Karpas-422 (cell line): Measurements from ENCODE around the gene TMEM60. TPM values are rescaled to one million over a fixed set of nuclear protein-coding genes. Genes with fewer than 3 reads are reported as not detected.
"Not testable (repeated sequence)": the region's sequence is repeated elsewhere in the genome, so short reads cannot be mapped to it uniquely, and the experiment has no call there.

Experiments used
- DNase-seq: peaks from one replicate; pipeline ENCODE4 v3.0.0-alpha.2; 2015
- H2AFZ ChIP-seq: fragments of 200-600 bp; sonication (generic); 2 replicates; pipeline ENCODE4 v1.6.1; 2014; ENCODE audit warnings: antibody characterized with exemption, low read length, mixed read lengths
- H3K27ac ChIP-seq: fragments of 200-600 bp; sonication (generic); 2 replicates; pipeline ENCODE4 v1.5.1; 2014; ENCODE audit warnings: mild to moderate bottlenecking, low read length, moderate library complexity
- H3K27me3 ChIP-seq: fragments of 200-600 bp; sonication (generic); 2 replicates; pipeline ENCODE4 v1.6.1; 2014; ENCODE audit warnings: low read length, mixed read lengths
- H3K36me3 ChIP-seq: fragments of 200-600 bp; sonication (generic); 2 replicates; pipeline ENCODE4 v1.6.1; 2014; ENCODE audit warnings: low read length, mixed read lengths; ENCODE audit not compliant: insufficient read depth
- H3K4me1 ChIP-seq: fragments of 200-600 bp; sonication (generic); 2 replicates; pipeline ENCODE4 v1.6.1; 2014; ENCODE audit warnings: mild to moderate bottlenecking, low read length, mixed read lengths
- H3K4me2 ChIP-seq: fragments of 200-600 bp; sonication (generic); 2 replicates; pipeline ENCODE4 v1.6.1; 2014; ENCODE audit warnings: low read length, low read depth, mild to moderate bottlenecking; ENCODE audit not compliant: poor library complexity, severe bottlenecking
- H3K4me3 ChIP-seq: fragments of 200-600 bp; sonication (generic); 2 replicates; pipeline ENCODE4 v1.5.1; 2014; ENCODE audit warnings: mild to moderate bottlenecking, antibody characterized with exemption, low read length, mixed read lengths
- H3K79me2 ChIP-seq: fragments of 200-600 bp; sonication (generic); 2 replicates; pipeline ENCODE4 v1.6.1; 2014; ENCODE audit warnings: mild to moderate bottlenecking, low read length, mixed read lengths
- H3K9ac ChIP-seq: fragments of 200-600 bp; sonication (generic); 2 replicates; pipeline ENCODE4 v1.6.0; 2014; ENCODE audit warnings: low read length
- H3K9me2 ChIP-seq: fragments of 200-600 bp; sonication (generic), shearing (Covaris generic); replicated peaks from 2 replicates; pipeline ENCODE4 v1.6.0; 2014; ENCODE audit warnings: mild to moderate bottlenecking, low read length, moderate library complexity; ENCODE audit not compliant: insufficient read depth
- H3K9me3 ChIP-seq: fragments of 300-700, 200-600 bp; sonication (generic); 2 replicates; pipeline ENCODE4 v1.6.1; 2014; ENCODE audit warnings: low read length, mixed read lengths
- H4K20me1 ChIP-seq: fragments of 200-600 bp; sonication (generic); 2 replicates; pipeline ENCODE4 v1.6.1; 2014; ENCODE audit warnings: mild to moderate bottlenecking, antibody characterized with exemption, low read length, low read depth; ENCODE audit not compliant: insufficient read depth
- total RNA-seq: library from RNA; depleted of rRNA; stranded (reverse); fragments of >200 nt; shearing (Covaris generic); gene quantifications from 2 replicates; pipeline ENCODE4 v1.2.3, GENCODE V29; 2014; ENCODE audit warnings: low replicate concordance

Gene TMEM60
- total RNA-seq, 1 experiment from 2014 or later = 64.4 TPM

DNA sequence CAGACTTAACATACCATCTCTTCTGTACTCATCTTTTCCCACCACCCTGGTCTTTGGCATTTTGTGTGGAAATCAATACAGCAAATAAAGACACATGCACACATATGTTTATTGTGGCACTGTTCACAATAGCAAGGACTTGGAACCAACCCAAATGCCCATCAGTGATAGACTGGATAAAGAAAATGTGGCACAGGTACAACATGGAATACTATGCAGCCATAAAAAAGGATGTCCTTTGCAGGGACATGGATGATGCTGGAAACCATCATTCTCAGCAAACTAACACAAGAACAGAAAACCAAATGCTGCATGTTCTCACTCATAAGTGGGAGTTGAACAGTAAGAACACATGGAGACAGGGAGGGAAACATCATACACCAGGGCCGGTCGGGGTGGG, 38.2 kb upstream of the TMEM60 start:
- peaks cover 60% of the 10 kb centered on the region for H3K4me1 ChIP-seq
- H3K27ac ChIP-seq, H3K9ac ChIP-seq, H3K9me2 ChIP-seq, H3K4me2 ChIP-seq, H3K4me3 ChIP-seq, H3K9me3 ChIP-seq, H2AFZ ChIP-seq, H3K36me3 ChIP-seq, H4K20me1 ChIP-seq, H3K27me3 ChIP-seq, DNase-seq: not testable (repeated sequence)
- peaks cover 97% of the 10 kb centered on the region for H3K79me2 ChIP-seq

DNA sequence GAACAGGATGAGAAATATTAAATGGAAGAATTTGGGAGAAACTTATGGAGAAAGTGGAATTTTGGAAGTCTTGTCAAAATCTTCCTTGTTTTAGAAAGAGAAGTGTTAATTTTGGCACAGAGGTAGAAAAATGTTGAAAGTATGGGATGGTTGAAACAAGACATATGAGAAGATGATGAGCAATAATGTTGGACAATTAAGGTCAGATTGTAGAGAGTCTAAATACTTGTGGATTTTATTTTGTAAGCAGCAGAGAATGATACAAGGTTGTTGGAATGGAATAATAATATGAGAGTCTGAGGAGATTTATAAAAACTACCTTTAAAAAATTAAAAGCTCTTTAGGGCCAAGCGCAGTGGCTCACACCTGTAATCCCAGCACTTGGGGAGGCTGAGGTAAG, 34.9 kb upstream of the TMEM60 start:
- no peak overlapping the region for H2AFZ ChIP-seq
- H4K20me1 ChIP-seq = no peaks in the 10 kb centered on the region
- no peak overlapping the region for H3K9ac ChIP-seq
- no peak overlapping the region for H3K4me2 ChIP-seq
- H3K27ac ChIP-seq = peak overlapping the region; percentile 16; the same call in 1 of the 2 replicates
- no peak overlapping the region for H3K4me3 ChIP-seq
- peaks cover 72% of the 10 kb centered on the region for H3K4me1 ChIP-seq
- no peaks in the 10 kb centered on the region for H3K36me3 ChIP-seq
- no peak for DNase-seq
- H3K27me3 ChIP-seq = no peaks in the 10 kb centered on the region
- no peaks in the 10 kb centered on the region for H3K9me3 ChIP-seq
- no peaks in the 10 kb centered on the region for H3K9me2 ChIP-seq
- H3K79me2 ChIP-seq = peaks cover 99% of the 10 kb centered on the region

DNA sequence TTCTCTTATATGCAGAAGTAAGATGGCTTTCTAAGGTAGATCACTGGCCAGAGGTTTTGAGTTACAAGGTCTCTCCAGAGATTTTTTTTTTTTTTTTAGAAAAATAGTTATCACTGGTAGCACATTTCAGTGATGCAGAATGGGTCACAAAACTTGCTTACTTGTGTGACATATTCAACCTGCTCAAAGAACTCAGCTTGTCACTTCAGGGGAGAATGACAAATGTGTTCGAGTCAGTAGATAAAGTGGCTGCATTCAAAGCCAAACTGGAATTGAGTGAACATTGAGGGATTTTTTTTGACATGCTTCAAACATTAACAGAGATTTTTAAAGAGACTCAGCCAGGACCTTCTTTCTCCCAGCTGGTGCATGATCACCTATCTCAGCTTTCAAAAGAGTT, 33.7 kb upstream of the TMEM60 start:
- Histone ChIP-seq H3K9me2 (no peaks in the 10 kb centered on the region), H2AFZ (no peak overlapping the region), H4K20me1 (no peaks in the 10 kb centered on the region), H3K27me3 (no peaks in the 10 kb centered on the region), H3K4me3 (no peak overlapping the region), H3K4me1 (peaks cover 71% of the 10 kb centered on the region), H3K9ac (no peak overlapping the region), H3K9me3 (no peaks in the 10 kb centered on the region), H3K79me2 (peaks cover 98% of the 10 kb centered on the region), H3K27ac (peak overlapping the region; percentile 99; the same call in 1 of the 2 replicates), H3K4me2 (no peak overlapping the region), H3K36me3 (no peaks in the 10 kb centered on the region)
- DNase-seq = no peak

DNA sequence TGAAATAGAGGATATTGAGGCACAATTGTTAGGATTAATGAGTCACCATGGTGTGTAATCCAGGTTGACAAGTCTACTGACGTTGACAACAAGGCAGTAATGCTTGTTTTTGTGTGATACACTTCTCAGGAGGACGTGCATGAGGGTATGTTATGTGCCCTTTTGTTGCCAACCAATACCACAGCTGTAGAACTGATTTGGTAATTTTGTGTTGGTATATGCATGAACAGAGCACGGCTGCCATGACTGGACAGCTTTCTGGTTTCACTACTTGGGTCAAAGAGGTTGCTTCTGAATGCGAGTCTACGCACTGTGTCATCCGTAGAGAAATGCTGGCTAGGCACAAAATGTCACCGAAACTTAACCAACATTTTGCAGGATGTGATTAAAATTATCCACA, 33.2 kb upstream of the TMEM60 start:
- no peaks in the 10 kb centered on the region for H3K27me3 ChIP-seq
- no peak overlapping the region for H3K4me2 ChIP-seq
- no peaks in the 10 kb centered on the region for H3K9me3 ChIP-seq
- no peaks in the 10 kb centered on the region for H3K9me2 ChIP-seq
- no peaks in the 10 kb centered on the region for H4K20me1 ChIP-seq
- H3K36me3 ChIP-seq = no peaks in the 10 kb centered on the region
- peaks cover 74% of the 10 kb centered on the region for H3K4me1 ChIP-seq
- peak overlapping the region; percentile 99 for H3K27ac ChIP-seq
- H3K79me2 ChIP-seq = peaks cover 98% of the 10 kb centered on the region
- no peak for DNase-seq
- no peak overlapping the region for H2AFZ ChIP-seq
- no peak overlapping the region for H3K9ac ChIP-seq
- no peak overlapping the region for H3K4me3 ChIP-seq

DNA sequence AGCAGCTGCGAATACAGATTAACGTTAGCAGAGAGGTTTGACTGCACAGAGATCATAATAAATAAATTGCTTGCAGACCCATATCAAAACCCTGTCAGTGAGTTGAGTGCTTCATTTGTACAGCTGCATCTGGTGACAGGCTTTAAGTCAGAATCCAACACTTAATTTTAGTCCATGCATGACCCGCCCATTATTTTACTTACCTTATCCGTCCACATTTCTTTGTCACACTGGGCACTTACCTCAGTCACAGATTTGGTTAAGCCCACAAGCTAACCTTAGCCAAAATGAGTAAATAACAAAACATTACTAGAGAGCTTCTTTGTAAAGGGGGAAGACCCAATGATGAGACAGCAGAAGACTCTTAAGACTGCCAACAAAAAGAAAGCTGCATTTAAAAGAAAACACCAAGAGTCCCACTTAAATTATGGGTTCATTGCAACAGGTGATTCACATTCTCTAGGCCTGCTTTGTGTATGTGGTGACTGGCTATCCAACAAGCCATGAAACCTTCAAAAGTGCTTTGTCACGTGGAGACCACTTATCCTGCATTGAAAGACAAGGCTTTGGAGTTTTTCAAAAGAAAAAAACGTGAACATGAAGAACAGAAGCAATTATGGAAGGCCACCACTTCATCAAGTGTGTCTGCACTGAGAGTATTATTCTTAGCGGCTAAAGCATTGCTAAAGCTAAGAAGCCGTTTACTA, 32.6 kb upstream of the TMEM60 start:
- Histone ChIP-seq H3K4me2 (peak overlapping the region; percentile 25), H3K27me3 (no peaks in the 10 kb centered on the region), H2AFZ (no peak overlapping the region), H3K79me2 (peaks cover 98% of the 10 kb centered on the region), H4K20me1 (no peaks in the 10 kb centered on the region), H3K9me3 (no peaks in the 10 kb centered on the region), H3K4me3 (no peak overlapping the region), H3K4me1 (peaks cover 81% of the 10 kb centered on the region), H3K9ac (no peak overlapping the region), H3K36me3 (no peaks in the 10 kb centered on the region), H3K9me2 (no peaks in the 10 kb centered on the region), H3K27ac (peak overlapping the region; percentile 99)
- DNase-seq = no peak

DNA sequence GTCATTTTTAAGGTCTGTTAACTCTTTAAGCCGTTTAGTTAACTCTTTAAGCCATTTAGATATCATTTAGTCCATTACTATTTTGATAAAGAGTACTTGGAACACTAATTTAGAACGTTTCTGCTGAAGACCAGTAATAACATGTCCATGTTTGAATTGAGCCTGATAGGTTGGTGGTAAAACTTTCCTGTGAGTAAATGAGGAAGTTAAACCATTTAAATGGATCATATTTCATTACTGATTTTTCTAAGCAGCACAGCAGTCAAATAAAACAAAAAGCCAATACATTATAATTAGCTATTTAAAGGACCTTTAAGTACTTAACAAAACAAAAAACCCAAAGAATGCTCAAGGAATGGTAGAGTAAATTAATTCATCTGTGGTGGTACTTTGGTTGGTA, 29.8 kb upstream of the TMEM60 start:
- Histone ChIP-seq H2AFZ (no peak overlapping the region), H3K9ac (peak overlapping the region; percentile 37), H3K4me3 (peak overlapping the region; percentile 36), H3K4me2 (peak overlapping the region; percentile 62), H4K20me1 (no peaks in the 10 kb centered on the region), H3K4me1 (peaks cover 94% of the 10 kb centered on the region), H3K79me2 (peaks cover 94% of the 10 kb centered on the region), H3K9me2 (no peaks in the 10 kb centered on the region), H3K9me3 (no peaks in the 10 kb centered on the region), H3K27ac (peak overlapping the region; percentile 99), H3K27me3 (no peaks in the 10 kb centered on the region), H3K36me3 (0 out of 2 replicates have a peak, but pooled peaks cover 5% of the 10 kb centered on the region)
- peak; percentile 85 for DNase-seq

DNA sequence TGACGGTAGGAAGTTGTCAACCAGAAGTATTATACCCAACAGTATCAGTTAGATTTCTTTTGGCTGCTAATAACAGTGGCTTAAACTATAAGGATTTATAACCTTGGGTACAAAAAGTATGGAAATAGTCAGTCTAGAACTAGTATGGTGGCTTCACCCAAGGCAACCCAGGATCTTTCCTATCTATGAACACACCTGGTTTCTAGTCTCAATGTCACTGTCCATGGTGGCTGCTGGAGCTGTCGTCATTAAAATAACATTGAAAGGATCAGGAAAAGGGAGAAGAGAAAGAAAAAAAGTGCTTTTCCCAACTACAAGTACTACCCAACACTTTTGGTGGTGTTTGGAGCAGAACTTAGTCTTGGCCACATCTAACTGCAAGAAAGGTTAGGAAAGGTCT, 28.1 kb upstream of the TMEM60 start:
- H3K36me3 ChIP-seq = 0 out of 2 replicates have a peak, but pooled peaks cover 5% of the 10 kb centered on the region
- H3K79me2 ChIP-seq = peaks cover 92% of the 10 kb centered on the region
- DNase-seq = no peak
- H4K20me1 ChIP-seq = no peaks in the 10 kb centered on the region
- no peak overlapping the region for H2AFZ ChIP-seq
- peak overlapping the region; percentile 62 for H3K4me2 ChIP-seq
- H3K9me2 ChIP-seq = no peaks in the 10 kb centered on the region
- peaks cover 95% of the 10 kb centered on the region for H3K4me1 ChIP-seq
- H3K27me3 ChIP-seq = no peaks in the 10 kb centered on the region
- peak overlapping the region; percentile 2; the same call in 1 of the 2 replicates for H3K4me3 ChIP-seq
- H3K9me3 ChIP-seq = no peaks in the 10 kb centered on the region
- peak overlapping the region; percentile 99 for H3K27ac ChIP-seq
- peak overlapping the region; percentile 25 for H3K9ac ChIP-seq

DNA sequence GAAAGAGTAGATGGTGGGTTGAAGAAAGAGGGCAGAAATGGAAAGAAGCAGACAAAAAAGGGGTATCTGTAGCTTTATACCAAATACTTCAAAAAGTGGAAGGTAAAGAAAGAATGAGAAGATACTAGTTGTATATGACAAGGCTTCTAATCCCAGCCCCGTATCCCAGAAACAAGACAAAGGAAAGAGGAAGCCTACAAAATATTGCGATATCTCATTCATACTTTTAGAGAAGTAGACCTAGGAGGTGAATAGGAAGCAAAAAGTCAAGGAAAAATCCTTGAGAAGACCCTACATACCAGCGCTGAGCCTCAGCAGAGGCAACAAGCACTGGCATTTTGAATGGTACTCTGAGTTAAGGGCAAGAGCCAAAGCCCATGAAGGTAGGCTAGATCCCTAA, 26.9 kb upstream of the TMEM60 start:
- H3K4me2 ChIP-seq = no peak overlapping the region
- 0 out of 2 replicates have a peak overlapping the region, but pooled peaks have one; percentile 26 for H3K4me3 ChIP-seq
- peaks cover 5% of the 10 kb centered on the region; the same call in 1 of the 2 replicates for H3K9me3 ChIP-seq
- H3K27ac ChIP-seq = peak overlapping the region; percentile 99
- peaks cover 10% of the 10 kb centered on the region; the same call in 1 of the 2 replicates for H3K36me3 ChIP-seq
- H3K4me1 ChIP-seq = peaks cover 88% of the 10 kb centered on the region
- no peak overlapping the region for H2AFZ ChIP-seq
- no peaks in the 10 kb centered on the region for H3K27me3 ChIP-seq
- H3K79me2 ChIP-seq = peaks cover 92% of the 10 kb centered on the region
- no peak overlapping the region for H3K9ac ChIP-seq
- no peak for DNase-seq
- no peaks in the 10 kb centered on the region for H3K9me2 ChIP-seq
- no peaks in the 10 kb centered on the region for H4K20me1 ChIP-seq
